HUDEP-2 (cell line): ENCODE data around the gene PRKD2.
A peak's percentile ranks its signal among the peaks of the same experiment; 100 is the strongest.

ENCODE experiments used
- DNase-seq, 76 experiments: peaks; one replicate each; lab custom pipeline; 2025; ENCODE audit not compliant: unreplicated experiment in 76 of 76; lab: John Stamatoyannopoulos, UW

The PRKD2 gene

DNA sequence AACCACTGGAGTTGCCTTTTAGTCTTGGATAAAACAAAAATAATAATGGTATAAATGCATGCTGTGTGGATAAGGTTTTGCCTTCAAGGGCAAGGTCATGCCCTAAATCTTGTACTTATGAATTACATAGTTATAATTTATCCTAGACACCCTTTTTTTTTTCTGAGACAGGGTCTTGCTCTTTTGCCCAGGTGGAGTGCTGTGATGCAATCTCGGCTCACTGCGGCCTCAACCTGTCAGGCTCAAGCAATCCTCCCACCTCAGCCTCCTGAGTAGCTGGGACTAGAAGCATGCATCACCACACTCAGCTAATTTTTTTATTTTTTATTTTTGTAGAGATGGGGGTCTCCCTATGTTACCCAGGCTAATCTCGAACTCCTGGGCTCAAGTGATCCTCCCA is 48.3 kb downstream of the PRKD2 start:
- DNase-seq: no peak

DNA sequence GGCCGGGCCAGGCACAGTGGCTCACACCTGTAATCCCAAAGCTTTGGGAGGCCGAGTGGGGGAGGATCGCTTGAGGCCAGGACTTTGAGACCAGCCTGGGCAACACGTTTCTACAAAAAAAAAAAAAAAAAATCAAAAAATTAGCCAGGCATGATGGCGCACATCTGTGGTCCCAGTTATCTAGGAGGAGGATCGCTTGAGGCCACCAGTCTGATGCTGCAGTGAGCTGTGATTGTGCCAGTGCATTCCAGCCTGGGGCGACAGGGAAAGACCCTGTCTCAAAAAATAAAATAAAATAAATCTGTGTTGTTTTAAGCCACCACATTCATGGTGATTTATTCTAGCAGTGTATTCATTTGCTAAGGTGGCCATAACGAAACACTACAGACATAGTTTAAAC is 51.8 kb downstream of the PRKD2 start:
- no peak for DNase-seq

DNA sequence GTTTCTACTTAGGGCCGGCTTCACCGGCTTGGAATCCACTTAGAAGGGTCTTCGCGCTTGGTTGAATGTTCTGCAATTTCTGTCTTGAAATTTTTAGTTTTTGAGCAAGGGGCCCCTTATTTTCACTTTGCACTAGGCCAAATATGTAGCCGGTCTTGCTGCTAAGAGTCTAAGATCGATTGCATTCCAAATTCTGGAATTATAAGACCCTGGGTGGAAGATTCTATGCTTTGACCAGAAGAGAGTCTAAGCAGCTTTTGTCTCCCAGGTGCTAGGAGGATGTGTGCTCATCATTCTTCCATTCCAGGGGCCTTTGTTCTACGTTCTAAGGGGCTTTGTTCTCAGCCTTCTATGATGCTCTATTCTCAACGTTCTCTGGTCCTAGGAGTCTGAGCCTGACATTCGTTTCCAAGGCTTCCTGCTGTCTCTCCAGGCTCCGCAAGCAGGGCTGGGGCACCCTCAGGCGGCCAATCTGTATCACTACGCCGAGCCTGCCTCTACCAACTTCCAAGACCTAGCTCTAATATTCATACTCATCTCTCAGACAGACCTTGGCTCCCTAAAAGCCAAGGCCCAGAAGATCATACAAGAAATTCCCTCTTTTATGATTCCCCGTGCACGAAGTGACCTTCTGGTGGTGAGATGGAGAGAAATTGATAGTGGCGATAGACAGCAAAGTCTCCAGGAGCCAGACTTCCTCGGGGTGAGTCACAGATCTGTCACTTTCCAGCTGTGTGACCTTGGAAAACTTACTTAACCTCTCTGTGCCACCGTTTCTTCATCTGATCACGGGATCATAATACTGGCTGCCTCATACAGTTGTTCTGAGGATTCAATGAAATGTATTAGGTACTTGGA is 55.0 kb downstream of the PRKD2 start:
- DNase-seq: peak in 73 of 76 experiments; percentile 31 to 89 (median 73)

DNA sequence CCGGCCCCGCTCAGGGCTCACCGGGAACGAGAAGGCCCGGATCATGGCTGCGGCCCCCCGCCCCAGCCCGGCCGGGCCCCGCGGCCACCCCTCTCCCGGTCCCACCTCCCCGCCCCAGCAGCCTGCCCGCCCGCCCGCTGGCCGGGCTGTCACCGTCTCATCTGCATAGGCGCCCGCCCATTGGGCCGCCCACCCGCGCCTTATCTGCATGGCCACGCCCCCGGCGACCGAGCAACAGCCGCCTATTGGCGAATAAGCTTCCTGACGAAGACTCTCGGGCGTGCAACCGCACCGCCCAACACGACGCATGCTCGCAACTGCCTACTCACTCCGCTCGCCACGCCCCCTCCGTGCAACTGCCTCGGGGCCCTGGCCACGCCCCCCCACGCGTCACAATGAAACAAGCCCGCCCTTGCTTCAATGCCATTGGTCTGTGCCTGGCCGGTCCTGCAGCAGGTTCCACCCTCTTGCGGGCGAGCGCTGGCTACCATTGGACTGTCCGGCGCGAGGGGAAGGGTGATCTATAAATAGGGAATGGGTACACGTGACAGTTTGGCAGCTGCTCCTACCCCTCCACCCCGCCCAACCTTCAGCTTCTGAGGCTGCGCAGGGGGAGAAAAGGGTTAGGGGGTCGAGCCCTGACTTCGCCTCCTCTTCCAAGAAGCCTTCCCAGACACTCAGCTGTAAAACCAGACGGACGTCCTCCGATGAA is 55.7 kb downstream of the PRKD2 start, which contains the start of gene DACT3:
Gene DACT3, minus strand, starts transcription at position 163 of the 712 bp plus-strand sequence. Its CDS starts 118 bp downstream, at position 45.
- DNase-seq: peak; percentile 84 to 100 (median 100)

DNA sequence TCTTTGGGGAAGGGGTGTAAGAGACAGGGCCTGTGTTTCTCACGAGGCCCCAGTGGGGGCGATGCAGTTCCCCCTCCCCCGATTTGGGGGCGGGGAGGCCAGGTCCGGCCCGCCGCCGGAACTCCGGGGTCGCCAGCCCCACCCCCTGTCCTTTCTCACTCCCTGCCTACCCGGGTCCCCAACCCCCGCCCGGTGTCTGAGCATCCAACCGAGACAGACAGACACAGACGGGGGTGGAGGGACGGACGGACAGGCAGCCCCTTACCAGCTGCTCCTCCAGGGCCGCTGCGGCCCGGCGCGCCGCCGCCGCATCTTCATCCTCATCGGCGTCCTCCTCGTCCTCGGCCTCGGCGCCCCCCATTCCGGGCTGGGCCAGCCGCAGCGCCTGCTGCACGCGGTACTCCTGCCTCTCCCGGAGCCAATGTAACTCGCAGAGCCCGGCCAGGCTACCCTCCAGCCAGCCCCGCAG is 56.3 kb downstream of the PRKD2 start:
- DNase-seq: peak in 1 of 76 experiments; percentile 41

DNA sequence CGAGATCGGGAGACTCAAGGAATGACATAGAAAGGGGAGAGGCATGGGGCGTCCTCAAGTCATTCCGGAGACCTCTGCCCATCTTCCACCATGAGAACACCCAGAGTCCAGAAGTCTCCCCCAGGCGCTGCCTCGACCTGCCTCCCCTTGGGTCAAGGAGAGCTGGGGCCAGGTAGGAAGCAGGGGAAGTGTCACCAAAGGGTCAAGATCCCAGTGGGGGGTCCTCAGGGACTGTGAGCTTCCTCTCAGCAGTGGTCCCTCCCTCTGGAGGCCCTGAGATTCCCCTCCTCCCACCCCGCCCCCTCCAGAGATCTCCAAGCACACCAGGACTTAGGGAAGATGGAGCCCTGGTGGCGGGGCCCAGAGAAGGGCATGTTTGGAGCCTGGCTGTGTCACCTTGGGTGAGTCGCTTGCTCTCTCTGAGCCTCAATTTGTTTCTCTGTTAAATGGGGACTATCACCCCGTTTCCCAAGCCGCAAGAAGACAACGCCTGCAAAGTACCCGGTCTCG is 56.9 kb downstream of the PRKD2 start:
- no peak for DNase-seq

GRCh38 chr19:46659151-46660007 is 57.5 kb downstream of the PRKD2 start:
- DNase-seq: peak in 11 of 76 experiments; percentile 9 to 48 (median 28)

DNA sequence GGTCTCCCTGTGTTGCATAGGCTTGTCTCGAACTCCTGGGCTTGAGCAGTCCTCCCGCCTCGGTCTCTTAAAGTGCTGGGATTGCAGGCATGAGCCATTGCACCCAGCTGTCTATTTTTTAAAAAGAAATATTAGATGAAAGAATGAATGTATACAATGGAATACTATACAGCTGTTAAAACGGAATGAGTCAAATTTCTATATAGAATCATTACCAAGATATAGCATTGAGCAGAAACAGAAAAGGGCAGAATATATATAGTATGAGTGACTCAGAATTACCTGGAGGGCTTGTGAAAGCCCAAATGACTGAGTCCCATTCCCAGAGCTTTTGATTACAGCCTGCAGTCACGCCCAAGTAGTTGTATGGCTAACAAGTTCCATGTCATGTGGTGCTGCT is 60.4 kb downstream of the PRKD2 start:
- no peak for DNase-seq

DNA sequence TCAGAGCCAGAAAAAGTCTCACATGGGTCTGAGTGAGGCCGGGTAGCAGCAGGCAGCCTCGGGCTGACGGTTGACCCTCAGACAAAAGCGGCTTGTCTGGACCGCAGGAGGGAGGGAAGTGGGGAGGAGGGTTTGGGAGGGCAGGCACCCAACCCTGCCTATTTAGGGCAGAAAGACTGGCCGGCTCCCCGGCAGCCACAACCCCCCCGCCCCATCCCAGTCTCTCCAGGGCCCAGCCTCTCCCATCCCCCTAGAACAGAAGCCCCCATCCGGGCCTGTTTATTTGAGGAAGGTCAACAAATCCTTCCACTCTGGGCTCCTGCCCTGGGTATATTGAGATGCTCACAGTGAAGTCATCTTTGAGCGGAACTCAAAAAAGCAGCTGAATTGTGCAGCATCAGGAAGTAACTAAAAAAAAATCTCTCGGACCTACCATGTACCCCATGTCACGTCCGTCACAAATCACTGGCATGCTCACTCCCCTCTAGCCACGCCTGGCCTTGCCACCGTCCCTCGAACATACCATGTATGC is 62.2 kb downstream of the PRKD2 start:
- no peak for DNase-seq

- DNase-seq: no peak
Observed at GRCh38 chr19:46650445-46650844, 66.5 kb downstream of the PRKD2 start.

DNA sequence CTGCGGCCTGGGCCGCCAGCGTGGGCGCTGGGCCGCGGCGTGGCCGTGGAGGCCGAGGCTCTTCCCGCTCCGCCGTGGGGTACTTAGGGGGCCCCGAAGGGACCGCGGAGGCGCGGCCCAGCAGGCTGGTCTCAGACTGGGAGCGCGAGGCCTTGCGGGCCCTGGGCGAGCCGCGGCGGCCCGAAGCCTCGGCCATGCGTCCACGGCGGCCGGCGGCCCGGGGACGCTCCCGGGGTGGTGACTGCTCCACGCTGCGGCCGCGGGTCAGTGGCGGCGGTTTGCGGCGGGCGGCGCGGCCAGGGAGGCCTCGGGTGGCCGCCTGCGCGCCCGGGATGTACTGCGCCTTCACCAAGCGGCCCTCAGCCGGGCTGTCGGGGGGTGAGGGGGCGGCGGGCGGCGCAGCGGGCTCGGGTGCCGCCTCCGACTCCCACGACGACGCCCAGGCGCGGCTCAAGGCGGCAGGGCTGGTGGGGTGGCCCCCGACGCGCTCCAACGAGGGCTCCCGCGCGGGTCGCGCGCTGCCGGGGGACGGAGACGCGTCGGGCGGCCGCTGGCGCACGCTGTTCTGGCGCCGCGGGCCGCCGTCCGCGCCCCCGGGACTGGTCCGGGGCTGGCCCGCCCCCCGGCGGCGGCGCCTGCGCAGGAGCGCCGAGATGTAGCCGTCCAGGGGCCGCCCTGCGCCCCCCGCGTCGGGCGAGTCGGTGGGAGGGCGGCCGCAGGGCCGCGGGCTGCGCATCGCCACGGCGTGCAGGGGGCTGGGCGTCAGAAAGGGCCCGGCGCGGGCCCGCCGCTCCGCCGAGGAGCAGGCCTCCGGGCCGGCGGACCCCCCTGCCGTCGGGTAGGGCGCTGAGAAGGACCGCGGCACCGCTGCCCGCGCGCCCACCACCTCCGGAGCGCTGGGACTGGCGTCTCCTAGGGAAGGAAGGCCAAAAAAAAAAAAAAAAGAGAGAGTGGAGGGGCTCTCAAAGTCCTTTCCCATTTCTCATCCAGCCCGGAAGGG is 67.7 kb downstream of the PRKD2 start:
- no peak for DNase-seq

DNA sequence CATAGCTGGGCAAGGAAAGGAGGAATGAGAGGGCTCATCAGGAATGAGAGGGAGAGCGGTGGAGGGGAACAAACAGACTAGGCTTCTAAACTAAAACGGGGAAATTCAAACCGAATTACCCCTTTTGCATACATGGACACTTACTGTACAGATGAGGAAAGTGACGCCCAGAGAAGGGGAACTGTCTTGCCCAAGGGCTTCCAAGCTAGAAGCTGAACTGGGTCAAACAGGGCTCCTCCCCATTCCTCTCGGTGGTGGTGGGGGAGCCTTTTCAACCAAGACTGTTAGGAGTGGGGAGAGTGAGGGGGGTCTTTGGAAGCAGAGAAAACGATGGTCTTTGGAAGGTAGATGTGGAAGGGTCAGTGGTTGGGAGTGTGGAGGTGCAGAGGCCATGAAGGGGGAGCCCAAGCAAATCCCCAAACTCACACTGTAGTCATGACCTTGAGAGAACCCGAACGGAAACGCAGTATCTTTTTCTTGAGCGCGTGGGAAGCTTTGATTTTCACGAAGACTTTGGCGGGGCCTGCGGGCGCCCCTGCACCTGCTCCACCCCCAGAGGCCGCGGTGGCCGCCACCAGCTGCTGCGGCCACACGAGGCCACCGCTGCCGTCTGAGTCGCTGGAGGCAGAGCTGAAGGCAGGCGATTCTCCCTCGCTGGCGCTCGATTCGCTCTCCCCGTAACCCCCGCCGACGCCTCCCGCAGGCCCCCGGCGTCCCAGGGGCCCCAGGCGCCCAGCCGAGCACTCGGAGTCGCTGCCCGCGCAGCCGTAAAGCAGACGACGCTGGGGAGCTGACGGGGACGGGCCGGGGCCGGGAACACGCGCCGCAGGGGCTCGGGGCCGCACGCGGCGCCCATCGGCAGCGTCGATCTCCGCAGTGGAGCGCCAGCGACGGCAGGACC is 68.6 kb downstream of the PRKD2 start:
- DNase-seq: no peak

- DNase-seq: no peak
Observed at GRCh38 chr19:46646402-46646801, 70.5 kb downstream of the PRKD2 start.

DNA sequence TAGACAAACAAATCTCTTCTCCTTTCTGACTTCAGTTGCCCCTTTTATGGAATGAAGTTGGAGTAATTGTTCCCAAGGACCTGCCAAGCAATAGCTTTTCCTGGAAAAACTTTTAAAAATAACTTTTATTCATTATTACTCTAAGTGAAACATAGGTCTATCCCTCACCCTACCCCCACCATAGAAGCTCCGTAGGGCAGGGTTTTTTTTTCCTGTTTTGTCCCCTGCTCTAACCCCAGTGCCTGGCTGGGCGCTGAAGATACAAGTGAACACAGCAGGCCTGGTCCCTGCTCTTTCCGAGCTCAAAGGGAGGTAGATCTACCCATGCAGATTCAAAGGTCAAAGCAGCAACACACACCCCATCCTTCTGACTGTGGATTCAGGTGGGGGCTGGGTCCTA is 72.2 kb downstream of the PRKD2 start:
- no peak for DNase-seq

DNA sequence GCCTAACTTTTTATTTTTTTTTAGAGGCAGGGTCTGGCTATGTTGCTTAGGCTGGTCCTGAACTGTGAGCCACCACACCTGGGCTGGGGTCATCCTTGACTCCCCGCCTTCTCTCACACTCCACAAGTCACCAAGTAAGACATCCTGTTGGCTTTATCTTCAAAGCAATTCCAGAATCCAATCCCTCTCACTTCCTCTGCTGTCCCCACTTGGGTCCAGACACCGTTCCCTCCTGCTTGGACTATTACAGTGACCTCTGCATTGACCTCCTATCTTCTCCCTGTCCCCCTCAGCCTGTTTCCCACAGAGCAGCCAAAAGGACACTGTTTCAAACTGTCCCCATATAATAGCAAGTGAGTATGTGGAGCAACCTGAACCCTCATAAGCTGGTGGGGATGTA is 76.3 kb downstream of the PRKD2 start:
- DNase-seq: no peak

- no peak for DNase-seq
Observed at GRCh38 chr19:46639358-46640182, 77.3 kb downstream of the PRKD2 start.

GRCh38 chr19:46637224-46637623 is 79.7 kb downstream of the PRKD2 start:
- no peak for DNase-seq
